Measurements from ENCODE around the gene FAM120B.
"Not testable (repeated sequence)": the region's sequence is repeated elsewhere in the genome, so short reads cannot be mapped to it uniquely, and the experiment has no call there.

Gene FAM120B

GRCh38 chr6:170308761-170309160, 2.2 kb downstream of the FAM120B start:
- FAIRE-seq (no peak), DNase-seq (ENCODE audit: insufficient read length, low spot score) (no peak)
- TF ChIP-seq POU2F2 (IDR thresholded peaks at IDR 0.05; ENCODE audit: low read depth, low read length) (no peak), POLR2A (IDR thresholded peaks at IDR 0.05; ENCODE audit: low read depth, low read length) (no peak), PAX5 (IDR thresholded peaks at IDR 0.05; ENCODE audit: insufficient read depth, low read length, severe bottlenecking) (no peak), TAF1 (IDR thresholded peaks at IDR 0.05; ENCODE audit: low read depth, low read length) (no peak), POLR2AphosphoS5 (IDR thresholded peaks at IDR 0.05; ENCODE audit: low read depth, low read length) (no peak), SPI1 (IDR thresholded peaks at IDR 0.05; ENCODE audit: low read depth, low read length) (no peak)

GRCh38 chr6:170311696-170312095, 5.1 kb downstream of the FAM120B start:
- no peak for TF ChIP-seq PAX5 (IDR thresholded peaks at IDR 0.05; ENCODE audit: insufficient read depth, low read length, severe bottlenecking)
- TF ChIP-seq SPI1 (IDR thresholded peaks at IDR 0.05; ENCODE audit: low read depth, low read length), result no peak
- no peak for TF ChIP-seq POU2F2 (IDR thresholded peaks at IDR 0.05; ENCODE audit: low read depth, low read length)
- TF ChIP-seq POLR2A (IDR thresholded peaks at IDR 0.05; ENCODE audit: low read depth, low read length), result no peak
- TF ChIP-seq POLR2AphosphoS5 (IDR thresholded peaks at IDR 0.05; ENCODE audit: low read depth, low read length), result no peak
- no peak for TF ChIP-seq TAF1 (IDR thresholded peaks at IDR 0.05; ENCODE audit: low read depth, low read length)
- DNase-seq (ENCODE audit: insufficient read length, low spot score) (no peak), FAIRE-seq (no peak)

- TF ChIP-seq POLR2AphosphoS5 (IDR thresholded peaks at IDR 0.05; ENCODE audit: low read depth, low read length), result no peak
- no peak for TF ChIP-seq TAF1 (IDR thresholded peaks at IDR 0.05; ENCODE audit: low read depth, low read length)
- no peak for TF ChIP-seq POLR2A (IDR thresholded peaks at IDR 0.05; ENCODE audit: low read depth, low read length)
- TF ChIP-seq SPI1 (IDR thresholded peaks at IDR 0.05; ENCODE audit: low read depth, low read length), result no peak
- no peak for TF ChIP-seq PAX5 (IDR thresholded peaks at IDR 0.05; ENCODE audit: insufficient read depth, low read length, severe bottlenecking)
- no peak for TF ChIP-seq POU2F2 (IDR thresholded peaks at IDR 0.05; ENCODE audit: low read depth, low read length)
- FAIRE-seq (no peak), DNase-seq (ENCODE audit: insufficient read length, low spot score) (no peak)
Observed at GRCh38 chr6:170312876-170313275, 6.3 kb downstream of the FAM120B start.

- TF ChIP-seq PAX5 (IDR thresholded peaks at IDR 0.05; ENCODE audit: insufficient read depth, low read length, severe bottlenecking), result no peak
- no peak for TF ChIP-seq TAF1 (IDR thresholded peaks at IDR 0.05; ENCODE audit: low read depth, low read length)
- no peak for TF ChIP-seq POU2F2 (IDR thresholded peaks at IDR 0.05; ENCODE audit: low read depth, low read length)
- TF ChIP-seq POLR2AphosphoS5 (IDR thresholded peaks at IDR 0.05; ENCODE audit: low read depth, low read length), result no peak
- no peak for TF ChIP-seq POLR2A (IDR thresholded peaks at IDR 0.05; ENCODE audit: low read depth, low read length)
- TF ChIP-seq SPI1 (IDR thresholded peaks at IDR 0.05; ENCODE audit: low read depth, low read length), result no peak
- DNase-seq (ENCODE audit: insufficient read length, low spot score), result no peak
- FAIRE-seq, result no peak
Observed at GRCh38 chr6:170313716-170314295, 7.2 kb downstream of the FAM120B start.

GRCh38 chr6:170314983-170315382, 8.4 kb downstream of the FAM120B start:
- DNase-seq (ENCODE audit: insufficient read length, low spot score) (no peak), FAIRE-seq (no peak)
- TF ChIP-seq POU2F2 (IDR thresholded peaks at IDR 0.05; ENCODE audit: low read depth, low read length) (no peak), POLR2AphosphoS5 (IDR thresholded peaks at IDR 0.05; ENCODE audit: low read depth, low read length) (no peak), SPI1 (IDR thresholded peaks at IDR 0.05; ENCODE audit: low read depth, low read length) (no peak), PAX5 (IDR thresholded peaks at IDR 0.05; ENCODE audit: insufficient read depth, low read length, severe bottlenecking) (no peak), POLR2A (IDR thresholded peaks at IDR 0.05; ENCODE audit: low read depth, low read length) (no peak), TAF1 (IDR thresholded peaks at IDR 0.05; ENCODE audit: low read depth, low read length) (no peak)

- FAIRE-seq, result no peak
- no peak for DNase-seq (ENCODE audit: insufficient read length, low spot score)
- TF ChIP-seq SPI1 (IDR thresholded peaks at IDR 0.05; ENCODE audit: low read depth, low read length), result no peak
Observed at GRCh38 chr6:170316071-170316470, 9.5 kb downstream of the FAM120B start.

GRCh38 chr6:170317076-170317475, 10.5 kb downstream of the FAM120B start:
- FAIRE-seq (no peak), DNase-seq (ENCODE audit: insufficient read length, low spot score) (no peak)
- TF ChIP-seq POLR2AphosphoS5 (IDR thresholded peaks at IDR 0.05; ENCODE audit: low read depth, low read length) (no peak), POLR2A (IDR thresholded peaks at IDR 0.05; ENCODE audit: low read depth, low read length) (no peak), TAF1 (IDR thresholded peaks at IDR 0.05; ENCODE audit: low read depth, low read length) (no peak), POU2F2 (IDR thresholded peaks at IDR 0.05; ENCODE audit: low read depth, low read length) (no peak), PAX5 (IDR thresholded peaks at IDR 0.05; ENCODE audit: insufficient read depth, low read length, severe bottlenecking) (no peak), SPI1 (IDR thresholded peaks at IDR 0.05; ENCODE audit: low read depth, low read length) (no peak)

GRCh38 chr6:170317718-170318117, 11.2 kb downstream of the FAM120B start:
- FAIRE-seq, result no peak
- no peak for TF ChIP-seq POLR2AphosphoS5 (IDR thresholded peaks at IDR 0.05; ENCODE audit: low read depth, low read length)
- TF ChIP-seq PAX5 (IDR thresholded peaks at IDR 0.05; ENCODE audit: insufficient read depth, low read length, severe bottlenecking), result no peak
- TF ChIP-seq POU2F2 (IDR thresholded peaks at IDR 0.05; ENCODE audit: low read depth, low read length), result no peak
- no peak for TF ChIP-seq POLR2A (IDR thresholded peaks at IDR 0.05; ENCODE audit: low read depth, low read length)
- no peak for TF ChIP-seq TAF1 (IDR thresholded peaks at IDR 0.05; ENCODE audit: low read depth, low read length)
- no peak for TF ChIP-seq SPI1 (IDR thresholded peaks at IDR 0.05; ENCODE audit: low read depth, low read length)
- no peak for DNase-seq (ENCODE audit: insufficient read length, low spot score)

GRCh38 chr6:170329321-170329720, 22.8 kb downstream of the FAM120B start:
- no peak for TF ChIP-seq POU2F2 (IDR thresholded peaks at IDR 0.05; ENCODE audit: low read depth, low read length)
- TF ChIP-seq TAF1 (IDR thresholded peaks at IDR 0.05; ENCODE audit: low read depth, low read length), result no peak
- no peak for TF ChIP-seq PAX5 (IDR thresholded peaks at IDR 0.05; ENCODE audit: insufficient read depth, low read length, severe bottlenecking)
- no peak for TF ChIP-seq SPI1 (IDR thresholded peaks at IDR 0.05; ENCODE audit: low read depth, low read length)
- TF ChIP-seq POLR2A (IDR thresholded peaks at IDR 0.05; ENCODE audit: low read depth, low read length), result no peak
- no peak for TF ChIP-seq POLR2AphosphoS5 (IDR thresholded peaks at IDR 0.05; ENCODE audit: low read depth, low read length)

GRCh38 chr6:170335199-170335598, 28.6 kb downstream of the FAM120B start:
- DNase-seq (ENCODE audit: insufficient read length, low spot score); FAIRE-seq: not testable (repeated sequence)

More at GRCh38 chr6:170329321-170329720, 22.8 kb downstream of the FAM120B start:
- DNase-seq (ENCODE audit: insufficient read length, low spot score) (no peak), FAIRE-seq (no peak)
